ENCODE data around the gene WDR37.
"Not testable (repeated sequence)": the region's sequence is repeated elsewhere in the genome, so short reads cannot be mapped to it uniquely, and the experiment has no call there.

Gene WDR37

GRCh38 chr10:1110674-1111119 is 54.5 kb downstream of the WDR37 start:
- DNase-seq (ENCODE audit: insufficient read length), result no peak
- no peak for FAIRE-seq
- TF ChIP-seq TAF1 (IDR thresholded peaks at IDR 0.05; ENCODE audit: borderline replicate concordance, low read depth, low read length) (no peak), POLR2AphosphoS5 (IDR thresholded peaks at IDR 0.05; ENCODE audit: low read depth, low read length) (no peak), POLR2A (IDR thresholded peaks at IDR 0.05; ENCODE audit: low read depth, low read length) (no peak)

- FAIRE-seq (no peak), DNase-seq (ENCODE audit: insufficient read length) (no peak)
These were observed 58.1 kb downstream of the WDR37 start for GRCh38 chr10:1114315-1114714.

GRCh38 chr10:1114719-1115606 is 58.8 kb downstream of the WDR37 start:
- no peak for FAIRE-seq
- TF ChIP-seq POLR2A (IDR thresholded peaks at IDR 0.05; ENCODE audit: low read depth, low read length) (no peak), TAF1 (IDR thresholded peaks at IDR 0.05; ENCODE audit: borderline replicate concordance, low read depth, low read length) (no peak), POLR2AphosphoS5 (IDR thresholded peaks at IDR 0.05; ENCODE audit: low read depth, low read length) (no peak)
- no peak for DNase-seq (ENCODE audit: insufficient read length)

More at GRCh38 chr10:1114315-1114714, 58.1 kb downstream of the WDR37 start:
- TF ChIP-seq POLR2A (IDR thresholded peaks at IDR 0.05; ENCODE audit: low read depth, low read length) (no peak), POLR2AphosphoS5 (IDR thresholded peaks at IDR 0.05; ENCODE audit: low read depth, low read length) (no peak), TAF1 (IDR thresholded peaks at IDR 0.05; ENCODE audit: borderline replicate concordance, low read depth, low read length) (no peak)

DNA sequence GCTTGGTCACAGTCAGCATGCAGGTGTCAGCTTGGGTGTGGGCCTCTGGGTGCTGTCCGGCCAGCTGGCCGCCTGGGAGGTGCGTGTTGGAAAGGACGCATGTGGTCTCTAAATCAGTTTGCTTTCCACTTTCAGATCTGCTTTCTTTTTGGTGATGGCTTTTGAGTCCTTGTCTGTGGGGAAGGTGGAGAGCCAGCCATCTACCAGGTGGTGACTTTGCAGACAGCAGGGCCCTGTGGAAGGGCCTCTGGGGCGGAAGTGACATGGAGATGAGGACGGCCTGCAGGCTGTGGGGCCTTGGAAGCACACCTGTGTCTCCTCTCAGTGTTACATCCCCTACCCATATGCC is 59.4 kb downstream of the WDR37 start:
- FAIRE-seq (no peak), DNase-seq (ENCODE audit: insufficient read length) (no peak)
- TF ChIP-seq TAF1 (IDR thresholded peaks at IDR 0.05; ENCODE audit: borderline replicate concordance, low read depth, low read length) (no peak), POLR2A (IDR thresholded peaks at IDR 0.05; ENCODE audit: low read depth, low read length) (no peak), POLR2AphosphoS5 (IDR thresholded peaks at IDR 0.05; ENCODE audit: low read depth, low read length) (no peak)

DNA sequence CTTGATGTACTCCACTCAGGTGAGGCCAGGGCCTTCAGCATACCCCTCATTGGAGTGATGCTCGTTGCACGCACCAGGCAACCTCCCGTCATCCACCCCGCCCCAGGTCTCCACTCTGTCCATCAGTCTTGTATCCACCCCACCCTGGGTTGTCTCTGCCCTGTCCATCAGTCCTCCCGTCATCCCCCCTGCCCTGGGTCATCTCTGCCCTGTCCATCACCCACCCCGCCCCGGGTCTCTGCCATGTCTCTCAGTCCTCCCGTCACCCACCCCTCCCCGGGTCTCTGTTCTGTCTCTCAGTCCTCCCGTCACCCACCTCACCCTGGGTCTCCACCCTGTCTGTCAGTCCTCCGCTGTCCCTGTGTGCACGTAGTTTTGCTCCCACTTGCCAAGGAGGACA is 59.9 kb downstream of the WDR37 start:
- DNase-seq (ENCODE audit: insufficient read length) (no peak), FAIRE-seq (no peak)
- TF ChIP-seq POLR2A (IDR thresholded peaks at IDR 0.05; ENCODE audit: low read depth, low read length) (no peak), POLR2AphosphoS5 (IDR thresholded peaks at IDR 0.05; ENCODE audit: low read depth, low read length) (no peak), TAF1 (IDR thresholded peaks at IDR 0.05; ENCODE audit: borderline replicate concordance, low read depth, low read length) (no peak)

DNA sequence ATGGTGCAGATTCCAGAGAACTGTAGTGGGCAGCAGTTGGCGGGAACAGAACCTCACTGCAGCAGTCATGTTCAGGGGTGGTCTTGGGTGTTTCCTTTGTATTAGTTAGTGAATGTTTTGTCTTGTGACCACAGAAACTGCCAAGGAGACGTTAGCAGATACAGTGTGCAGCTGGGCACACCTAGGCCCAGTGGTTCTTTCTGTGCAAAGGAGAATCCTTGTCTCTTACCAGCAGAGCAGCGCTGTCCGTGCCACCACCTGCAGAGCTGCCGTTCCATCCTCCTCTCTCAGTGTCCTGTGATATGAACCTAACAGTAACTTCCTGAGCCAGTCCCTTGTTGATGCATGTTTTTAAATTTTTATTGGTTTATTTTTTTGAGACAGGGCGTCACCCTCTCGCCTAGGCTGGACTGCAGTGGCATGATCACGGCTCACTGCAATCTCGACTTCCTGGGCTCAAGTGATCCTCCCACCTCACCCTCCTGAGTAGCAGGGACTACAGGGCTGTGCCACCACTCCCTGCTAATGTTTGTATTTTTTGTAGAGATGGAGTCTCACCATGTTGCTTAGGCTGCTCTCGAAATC is 60.6 kb downstream of the WDR37 start:
- no peak for FAIRE-seq
- DNase-seq (ENCODE audit: insufficient read length), result no peak
- no peak for TF ChIP-seq TAF1 (IDR thresholded peaks at IDR 0.05; ENCODE audit: borderline replicate concordance, low read depth, low read length)
- TF ChIP-seq POLR2AphosphoS5 (IDR thresholded peaks at IDR 0.05; ENCODE audit: low read depth, low read length), result no peak

GRCh38 chr10:1117651-1118050 is 61.5 kb downstream of the WDR37 start:
- TF ChIP-seq POLR2A (IDR thresholded peaks at IDR 0.05; ENCODE audit: low read depth, low read length) (no peak), POLR2AphosphoS5 (IDR thresholded peaks at IDR 0.05; ENCODE audit: low read depth, low read length) (no peak), TAF1 (IDR thresholded peaks at IDR 0.05; ENCODE audit: borderline replicate concordance, low read depth, low read length) (no peak)
- FAIRE-seq (no peak), DNase-seq (ENCODE audit: insufficient read length) (no peak)

DNA sequence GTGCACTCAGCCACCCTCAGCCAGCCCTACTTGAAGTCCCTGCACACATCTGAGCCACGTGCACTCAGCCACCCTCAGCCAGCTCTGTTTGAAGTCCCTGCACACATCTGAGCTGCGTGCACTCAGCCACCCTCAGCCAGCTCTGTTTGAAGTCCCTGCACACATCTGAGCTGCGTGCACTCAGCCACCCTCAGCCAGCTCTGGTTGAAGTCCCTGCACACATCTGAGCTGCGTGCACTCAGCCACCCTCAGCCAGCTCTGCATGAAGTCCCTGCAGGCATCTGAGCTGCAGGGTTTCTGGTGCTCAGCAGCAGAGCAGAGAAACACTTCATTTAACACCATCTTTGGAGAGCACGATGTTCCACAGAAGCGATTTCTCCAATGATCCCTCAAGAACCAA is 62.1 kb downstream of the WDR37 start:
- not testable (repeated sequence) for FAIRE-seq

GRCh38 chr10:1119027-1119426 is 62.8 kb downstream of the WDR37 start:
- FAIRE-seq (no peak), DNase-seq (ENCODE audit: insufficient read length) (no peak)
- no peak for TF ChIP-seq POLR2A (IDR thresholded peaks at IDR 0.05; ENCODE audit: low read depth, low read length)
- TF ChIP-seq POLR2AphosphoS5 (IDR thresholded peaks at IDR 0.05; ENCODE audit: low read depth, low read length), result no peak
- no peak for TF ChIP-seq TAF1 (IDR thresholded peaks at IDR 0.05; ENCODE audit: borderline replicate concordance, low read depth, low read length)

More for the DNA sequence above, 62.1 kb downstream of the WDR37 start:
- not testable (repeated sequence) for DNase-seq (ENCODE audit: insufficient read length)

DNA sequence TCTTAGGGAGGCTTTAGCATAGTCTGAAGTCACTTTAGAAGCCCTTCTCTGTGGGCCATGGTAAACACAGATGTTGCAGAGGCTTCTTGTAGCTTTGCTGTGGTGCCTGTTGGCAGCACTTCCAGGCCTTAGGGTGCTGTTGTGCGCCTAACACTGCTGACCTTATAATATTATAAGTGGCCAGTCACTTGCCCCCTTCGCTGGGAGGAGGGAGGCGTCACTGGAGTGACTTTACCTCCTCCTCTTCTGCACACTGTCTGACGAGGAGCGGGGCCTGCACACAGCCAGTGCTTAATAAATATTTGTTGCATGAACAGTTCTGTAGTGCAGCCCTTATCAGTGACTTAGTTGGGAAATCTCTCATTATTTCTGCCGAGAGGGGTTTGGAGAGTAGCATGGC is 63.3 kb downstream of the WDR37 start:
- TF ChIP-seq POLR2A (IDR thresholded peaks at IDR 0.05; ENCODE audit: low read depth, low read length), result no peak
- TF ChIP-seq TAF1 (IDR thresholded peaks at IDR 0.05; ENCODE audit: borderline replicate concordance, low read depth, low read length), result no peak
- no peak for DNase-seq (ENCODE audit: insufficient read length)
- no peak for FAIRE-seq

- DNase-seq (ENCODE audit: insufficient read length) (no peak), FAIRE-seq (no peak)
- TF ChIP-seq POLR2AphosphoS5 (IDR thresholded peaks at IDR 0.05; ENCODE audit: low read depth, low read length) (no peak), TAF1 (IDR thresholded peaks at IDR 0.05; ENCODE audit: borderline replicate concordance, low read depth, low read length) (no peak)
These were observed 64.1 kb downstream of the WDR37 start for GRCh38 chr10:1120306-1120705.

- TF ChIP-seq TAF1 (IDR thresholded peaks at IDR 0.05; ENCODE audit: borderline replicate concordance, low read depth, low read length) (no peak), POLR2A (IDR thresholded peaks at IDR 0.05; ENCODE audit: low read depth, low read length) (no peak), POLR2AphosphoS5 (IDR thresholded peaks at IDR 0.05; ENCODE audit: low read depth, low read length) (no peak)
- FAIRE-seq (no peak), DNase-seq (ENCODE audit: insufficient read length) (no peak)
These were observed 64.6 kb downstream of the WDR37 start for GRCh38 chr10:1120801-1121211.
